Heart left ventricle (tissue), 16 donors: ENCODE results near the gene CSTPP1. TPM values are rescaled to one million over a fixed set of nuclear protein-coding genes. Genes with fewer than 3 reads are reported as not detected.
A peak's percentile ranks its signal among the peaks of the same experiment; 100 is the strongest.

Source experiments
- ATAC-seq, 4 donors: fragments of 200-7000 bp; cut with Tn5 transposase; one replicate each; pipeline ENCODE4 v1.9.1; 2020 to 2022; ENCODE audit warnings: moderate library complexity in 4 of 4, mild to moderate bottlenecking in 3 of 4, moderate number of reproducible peaks in 1 of 4
- DNase-seq, 5 donors: peaks; one replicate each; pipeline ENCODE4 v3.0.0-alpha.2; 2020
- H3K27ac ChIP-seq, 12 donors: fragments of 200-600 bp; sonication (generic) in 4 of 12; one replicate each; pipeline versions ENCODE4 v1.5.0 to v1.8.0; 2016 to 2022; ENCODE audit warnings: mild to moderate bottlenecking in 2 of 12
- H3K27me3 ChIP-seq, 9 donors: fragments of 200-600 bp; sonication (generic) in 2 of 9; one replicate each; pipeline versions ENCODE4 v1.5.1 to v1.8.0; 2016 to 2022; ENCODE audit warnings: mild to moderate bottlenecking in 3 of 9
- H3K36me3 ChIP-seq, 9 donors: fragments of 200-600 bp; sonication (generic) in 2 of 9; one replicate each; pipeline versions ENCODE4 v1.5.0 to v1.8.0; 2018 to 2022; ENCODE audit warnings: mild to moderate bottlenecking in 2 of 9
- H3K4me1 ChIP-seq, 12 donors: fragments of 200-600 bp; sonication (generic) in 4 of 12; one replicate each; pipeline versions ENCODE4 v1.5.0 to v1.8.0; 2016 to 2022; ENCODE audit warnings: mild to moderate bottlenecking in 3 of 12
- H3K4me3 ChIP-seq, 12 donors: fragments of 200-600 bp; sonication (generic) in 4 of 12; one replicate each; pipeline versions ENCODE4 v1.5.0 to v1.8.0; 2017 to 2022; ENCODE audit warnings: mild to moderate bottlenecking in 9 of 12, moderate library complexity in 4 of 12
- H3K9me3 ChIP-seq, 12 donors: fragments of 200-600 bp; sonication (generic) in 4 of 12; one replicate each; pipeline versions ENCODE4 v1.5.0 to v1.8.0; 2016 to 2022; ENCODE audit warnings: mild to moderate bottlenecking in 1 of 12
- CTCF ChIP-seq, 12 donors: fragments of 200-600 bp; sonication (generic) in 4 of 12; IDR thresholded peaks; one replicate each; pipeline versions ENCODE4 v1.5.0 to v1.8.0; 2018 to 2022; ENCODE audit warnings: antibody characterized with exemption in 12 of 12, mild to moderate bottlenecking in 5 of 12
- POLR2A ChIP-seq, 2 donors: fragments of 450-650 bp; IDR thresholded peaks; one replicate each; pipeline ENCODE4 v1.6.1; 2017; ENCODE audit warnings: antibody characterized with exemption in 2 of 2, mild to moderate bottlenecking in 2 of 2, moderate library complexity in 2 of 2
- WGBS, 4 donors: extraction: QIAGEN DNeasy Blood & Tissue Kit in 2 of 4; methylation state at CpG; one replicate each; pipeline versions ENCODE4 v1.1.5 to v1.1.7; 2013 to 2018; 5-methylcytosine and 5-hydroxymethylcytosine counted together
- intact Hi-C, 10 donors: fragments of 100-400 bp; cut with DNase I; formaldehyde crosslinking; loops; one replicate each; pipeline versions ENCODE4 v1.11.1 to v1.14.2; 2022
- polyA plus RNA-seq, 2 donors: library from polyadenylated mRNA; stranded (reverse); fragments of 200-250 nt; gene quantifications; one replicate each; pipeline ENCODE4 v1.2.3, GENCODE V29; 2013
- total RNA-seq, 9 donors: library from RNA; depleted of rRNA in 2 of 9; stranded (reverse); fragments of >200 nt in 2 of 9; fragmentation: NEBNext Ultra II Directional in 3 of 9; extraction: Animal tissue kit (Norgen Biotek cat#: 25700) in 3 of 9; gene quantifications; one replicate each; pipeline versions ENCODE4 v1.1.0 to v1.2.4, GENCODE V29; 2016 to 2023
- donor health status: ischemic (EF 13 %, LVEDD 7.1; RV severe dilation, severe dysfunction).
- donor health status: healthy with polysubstance abuse.
- donor health status: DM: no; HTN: yes; CAD: no.
- donor health status: DM: no; HTN: no; CAD: no.
- donor health status: ischemic (EF 25% LVEDD 6.9; RV normal size, moderate dysfunction).
- donor health status: ischemic (EF 25% LVEDD 5.7; RV mildly dilated, moderate dysfunction).
- donor health status: healthy.
- donor health status: DM: yes; HTN: yes; CAD: no.
- donor health status: ischemic (EF 35%, LVEDD 5.7; RV mildly dilated, moderate dysfunction).
- donor health status: nonischemic (EF 11% LVEDD 7.7; RV severe dilation, severe dysfunction).
- donor health status: DM: yes; HTN: yes; CAD: no.
- donor health status: PGD.
- donor health status: ischemic (EF 29% LVEDD 5.4; RV normal size, mild dysfunction).
- donor health status: nonischemic (EF 23%, LVEDD 6.1; RV moderate dilation, normal function).

The CSTPP1 gene
- total and polyA plus RNA-seq, 11 donors = 9.9 to 33.4 (median 14.7) TPM

GRCh38 chr11:47186076-47186699 is 249.6 kb downstream of the CSTPP1 start, which contains the start of gene PACSIN3:
PACSIN3 (minus strand) TSS chr11:47186434; CDS start chr11:47182727, 3,707 bp downstream.
- Histone ChIP-seq H3K4me3 (peak within 1 kb of the TSS; percentile 62 to 95 (median 82)), H3K27ac (peak within 1 kb of the TSS; percentile 89 to 100 (median 96)), H3K9me3 (no peaks in the 10 kb centered on the region), H3K27me3 (peaks cover 0 to 43% (median 0%) of the 10 kb centered on the region in 9 donors), H3K36me3 (peaks cover 0 to 6% (median 0%) of the 10 kb centered on the region in 9 donors), H3K4me1 (peaks cover 0 to 76% (median 28%) of the 10 kb centered on the region in 12 donors)
- no peak for TF ChIP-seq POLR2A (IDR thresholded peaks at IDR 0.05)
- peak in 3 of 12 donors; percentile 13 to 39 (median 15) for TF ChIP-seq CTCF (IDR thresholded peaks at IDR 0.05)
- DNase-seq (peak; percentile 59 to 80 (median 67)), ATAC-seq (peak in 2 of 4 donors; percentile 51 to 55)
- intact Hi-C loops = loop anchor here in 3 of 10 donors (1.0 to 5.0 kb wide), 3 partner anchors 29 to 166 kb away; partner anchors contain the start of genes DDB2 (in 1 of the 3) and MYBPC3 (in 1 of the 3)
- 0 to 2% (median 0%) methylated on average over 3 to 80 of the region's 80 CpGs for WGBS, 4 donors

- Histone ChIP-seq H3K27me3 (peaks cover 0 to 43% (median 0%) of the 10 kb centered on the region in 9 donors), H3K4me3 (peak overlapping the region; percentile 62 to 95 (median 82)), H3K27ac (peak overlapping the region; percentile 89 to 100 (median 96)), H3K36me3 (no peaks in the 10 kb centered on the region), H3K4me1 (peaks cover 0 to 70% (median 27%) of the 10 kb centered on the region in 12 donors), H3K9me3 (no peaks in the 10 kb centered on the region)
- peak in 2 of 12 donors; percentile 18 to 20 for TF ChIP-seq CTCF (IDR thresholded peaks at IDR 0.05)
- TF ChIP-seq POLR2A (IDR thresholded peaks at IDR 0.05) = peak in 1 of 2 donors; percentile 56
- intact Hi-C loops = loop anchor here in 4 of 10 donors (1.0 to 5.0 kb wide), 4 partner anchors 27 to 165 kb away; partner anchors contain the start of genes DDB2 (in 2 of the 4) and MYBPC3 (in 1 of the 4)
- DNase-seq (peak; percentile 83 to 87 (median 84)), ATAC-seq (peak; percentile 30 to 56 (median 48))
- 0 to 1% (median 1%) methylated on average over 43 to 63 of the region's 63 CpGs for WGBS, 4 donors
These were observed 250.4 kb downstream of the CSTPP1 start for GRCh38 chr11:47186700-47187695.

GRCh38 chr11:47187723-47188122 is 251.2 kb downstream of the CSTPP1 start:
- intact Hi-C loops = loop anchor here in 3 of 10 donors (1.0 to 5.0 kb wide), 3 partner anchors 27 to 165 kb away; partner anchors contain the start of genes DDB2 (in 2 of the 3) and MYBPC3 (in 1 of the 3)
- Histone ChIP-seq H3K4me3 (peak overlapping the region in 10 of 12 donors; percentile 16 to 95 (median 82)), H3K9me3 (no peaks in the 10 kb centered on the region), H3K27me3 (peaks cover 0 to 43% (median 0%) of the 10 kb centered on the region in 9 donors), H3K4me1 (peaks cover 0 to 65% (median 27%) of the 10 kb centered on the region in 12 donors), H3K27ac (peak overlapping the region; percentile 89 to 100 (median 96)), H3K36me3 (no peaks in the 10 kb centered on the region)
- DNase-seq = no peak
- WGBS, 4 donors = 20 to 25% (median 22%) methylated on average over 5 of the region's 5 CpGs
- TF ChIP-seq CTCF (IDR thresholded peaks at IDR 0.05) (no peak), POLR2A (IDR thresholded peaks at IDR 0.05) (no peak)
- ATAC-seq = no peak
